H9 (cell line): ENCODE data around the gene SERBP1. TPM values are rescaled to one million over a fixed set of nuclear protein-coding genes. Genes with fewer than 3 reads are reported as not detected.

Source experiments
- DNase-seq: peaks from one replicate; pipeline ENCODE4 v3.0.0-alpha.2; 2017
- H2AFZ ChIP-seq: one replicate; pipeline ENCODE4 v1.6.1; 2013; ENCODE audit warnings: mild to moderate bottlenecking, low read length, control low read depth, moderate library complexity
- H2AK5ac ChIP-seq: 2 replicates; pipeline ENCODE4 v1.6.1; 2013; ENCODE audit warnings: low read length, control low read depth, mixed read lengths; ENCODE audit not compliant: insufficient read length
- H2BK120ac ChIP-seq: one replicate; pipeline ENCODE4 v1.6.1; 2013; ENCODE audit warnings: low read depth, mild to moderate bottlenecking, low read length, control low read depth, inconsistent platforms; ENCODE audit not compliant: poor library complexity, severe bottlenecking
- H2BK12ac ChIP-seq: 2 replicates; pipeline ENCODE4 v1.6.1; 2013; ENCODE audit warnings: low read length, control low read depth, mixed read lengths, low read depth; ENCODE audit not compliant: insufficient read length
- H2BK15ac ChIP-seq: 2 replicates; pipeline ENCODE4 v1.6.1; 2013; ENCODE audit warnings: low read depth, low read length, control low read depth
- H2BK20ac ChIP-seq: one replicate; pipeline ENCODE4 v1.6.1; 2013; ENCODE audit warnings: low read depth, mild to moderate bottlenecking, low read length, control low read depth, inconsistent platforms; ENCODE audit not compliant: poor library complexity, severe bottlenecking
- H2BK5ac ChIP-seq: 2 replicates; pipeline ENCODE4 v1.6.1; 2013; ENCODE audit warnings: low read length, control low read depth, mixed read lengths; ENCODE audit not compliant: insufficient read length
- H3K14ac ChIP-seq: 2 replicates; pipeline ENCODE4 v1.6.1; 2013; ENCODE audit warnings: low read length, control low read depth; ENCODE audit not compliant: insufficient read depth
- H3K18ac ChIP-seq: 2 replicates; pipeline ENCODE4 v1.6.1; 2013; ENCODE audit warnings: low read depth, mild to moderate bottlenecking, mixed read lengths, low read length, control low read depth; ENCODE audit not compliant: insufficient read length
- H3K23ac ChIP-seq: 2 replicates; pipeline ENCODE4 v1.6.1; 2013; ENCODE audit warnings: low read length, control low read depth, mixed read lengths, low read depth; ENCODE audit not compliant: insufficient read length
- H3K23me2 ChIP-seq: 2 replicates; pipeline ENCODE4 v1.6.1; 2013; ENCODE audit warnings: low read depth, mild to moderate bottlenecking, mixed read lengths, low read length, control low read depth; ENCODE audit not compliant: insufficient read length, poor library complexity, severe bottlenecking
- H3K27ac ChIP-seq: 2 replicates; pipeline ENCODE4 v1.5.1; 2013; ENCODE audit warnings: low read length, control low read depth, mixed read lengths, low read depth; ENCODE audit not compliant: insufficient read length
- H3K27me3 ChIP-seq: 2 replicates; pipeline ENCODE4 v1.6.1; 2013; ENCODE audit warnings: low read length, control low read depth, inconsistent platforms; ENCODE audit not compliant: insufficient read depth
- H3K4ac ChIP-seq: 2 replicates; pipeline ENCODE4 v1.6.1; 2013; ENCODE audit warnings: low read depth, mild to moderate bottlenecking, control low read depth, inconsistent platforms, low read length, moderate library complexity
- H3K4me1 ChIP-seq: 2 replicates; pipeline ENCODE4 v1.6.1; 2013; ENCODE audit warnings: low read length, control low read depth, inconsistent platforms; ENCODE audit not compliant: insufficient read depth
- H3K4me2 ChIP-seq: 2 replicates; pipeline ENCODE4 v1.6.1; 2013; ENCODE audit warnings: low read length, control low read depth, mixed read lengths; ENCODE audit not compliant: insufficient read length, insufficient read depth
- H3K56ac ChIP-seq: 2 replicates; pipeline ENCODE4 v1.6.1; 2013; ENCODE audit warnings: low read depth, mild to moderate bottlenecking, mixed read lengths, low read length, control low read depth; ENCODE audit not compliant: insufficient read length
- H3K79me1 ChIP-seq: 2 replicates; pipeline ENCODE4 v1.6.1; 2013; ENCODE audit warnings: low read depth, mild to moderate bottlenecking, moderate library complexity, low read length, control low read depth, inconsistent platforms; ENCODE audit not compliant: insufficient read depth, poor library complexity, severe bottlenecking
- H3K79me2 ChIP-seq: 2 replicates; pipeline ENCODE4 v1.6.1; 2013; ENCODE audit warnings: low read length, control low read depth, inconsistent platforms; ENCODE audit not compliant: insufficient read depth
- H3K9ac ChIP-seq: 2 replicates; pipeline ENCODE4 v1.6.1; 2013; ENCODE audit warnings: low read length, control low read depth, mixed read lengths; ENCODE audit not compliant: insufficient read length; ENCODE audit errors: extremely low read depth
- H3K9me3 ChIP-seq: one replicate; pipeline ENCODE4 v1.6.1; 2013; ENCODE audit warnings: low read depth, low read length, inconsistent platforms; ENCODE audit not compliant: control insufficient read depth
- H3T11ph ChIP-seq: one replicate; pipeline ENCODE4 v1.6.1; 2013; ENCODE audit warnings: mild to moderate bottlenecking, low read length, control low read depth, inconsistent platforms
- H4K20me1 ChIP-seq: one replicate; pipeline ENCODE4 v1.6.1; 2013; ENCODE audit not compliant: control insufficient read depth, insufficient read length, insufficient read depth
- H4K5ac ChIP-seq: 2 replicates; pipeline ENCODE4 v1.6.1; 2013; ENCODE audit warnings: low read depth, mild to moderate bottlenecking, mixed read lengths, low read length, control low read depth; ENCODE audit not compliant: insufficient read length
- H4K8ac ChIP-seq: replicated peaks from 2 replicates; pipeline ENCODE4 v1.6.1; 2013; ENCODE audit warnings: low read length, control low read depth, mixed read lengths, low read depth; ENCODE audit not compliant: insufficient read length
- H4K91ac ChIP-seq: 2 replicates; pipeline ENCODE4 v1.6.1; 2013; ENCODE audit warnings: low read depth, mild to moderate bottlenecking, moderate library complexity, mixed read lengths, low read length, control low read depth; ENCODE audit not compliant: insufficient read length
- H3K27ac Mint-ChIP-seq, 3 experiments: 2 replicates in 2 of 3; 3 replicates in 1 of 3; pipeline ENCODE4 v1.8.0; 2020 to 2021; ENCODE audit warnings: mixed read lengths in 3 of 3, mild to moderate bottlenecking in 1 of 3, moderate library complexity in 1 of 3
- H3K27me3 Mint-ChIP-seq: 2 replicates; pipeline ENCODE4 v1.8.0; 2021; ENCODE audit warnings: low read depth, mild to moderate bottlenecking, moderate library complexity, mixed read lengths
- H3K36me3 Mint-ChIP-seq, 3 experiments: 2 replicates in 2 of 3; 3 replicates in 1 of 3; pipeline ENCODE4 v1.8.0; 2020 to 2021; ENCODE audit warnings: low read depth in 3 of 3, mixed read lengths in 3 of 3; ENCODE audit not compliant: insufficient read depth in 1 of 3
- H3K4me1 Mint-ChIP-seq, 2 experiments: 2 replicates each; pipeline ENCODE4 v1.8.0; 2020; ENCODE audit warnings: mixed read lengths in 2 of 2
- H3K4me3 Mint-ChIP-seq, 2 experiments: 2 replicates in 1 of 2; 3 replicates in 1 of 2; pipeline ENCODE4 v1.8.0; 2020 to 2021; ENCODE audit warnings: mild to moderate bottlenecking in 2 of 2, mixed read lengths in 2 of 2, moderate library complexity in 1 of 2
- H3K9me3 Mint-ChIP-seq, 2 experiments: 2 replicates in 1 of 2; 3 replicates in 1 of 2; pipeline ENCODE4 v1.8.0; 2020; ENCODE audit warnings: mild to moderate bottlenecking in 2 of 2, mixed read lengths in 2 of 2, moderate library complexity in 1 of 2
- WGBS: extraction: QIAGEN DNeasy Blood & Tissue Kit; methylation state at CpG from one replicate; pipeline ENCODE4 v1.1.7; 2013; ENCODE audit warnings: missing lambda C conversion rate, low lambda C conversion rate, mixed read lengths; ENCODE audit not compliant: insufficient read length; ENCODE audit errors: extremely low coverage; 5-methylcytosine and 5-hydroxymethylcytosine counted together
- total RNA-seq: library from RNA; stranded (reverse); gene quantifications from 2 replicates; pipeline ENCODE4 v1.2.1, GENCODE V29; 2021
- TF ChIP-seq, protein P1 (sequence below): fragments of 200-600 bp; sonication (generic); conservative IDR thresholded peaks from 3 replicates; pipeline ENCODE4 v1.8.0; 2021; ENCODE audit warnings: antibody characterized with exemption, mild to moderate bottlenecking

Gene SERBP1
- total RNA-seq, 1 experiment from 2014 or later: 495 TPM

DNA sequence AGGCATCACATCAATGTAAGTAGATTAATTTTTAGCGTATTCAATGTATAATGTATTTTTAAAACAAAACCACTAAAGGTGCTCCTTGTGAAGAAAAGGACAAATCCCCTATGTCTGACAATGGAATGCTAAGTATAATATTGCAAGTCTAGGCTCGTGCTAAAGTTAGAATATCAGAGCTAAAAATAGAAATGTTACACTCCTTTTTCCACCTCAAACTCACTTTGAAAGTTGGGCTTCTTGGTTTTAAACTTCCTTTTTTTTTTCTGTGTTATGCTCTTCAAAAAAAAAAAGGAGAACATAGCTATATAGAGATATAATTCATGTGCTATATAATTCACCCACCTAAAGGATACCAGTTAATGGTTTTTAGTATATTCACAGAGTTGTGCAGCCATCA is 3.6 kb upstream of the SERBP1 start:
- H3K18ac ChIP-seq: no peak overlapping the region
- H4K8ac ChIP-seq: no peak overlapping the region
- H3K56ac ChIP-seq: no peak overlapping the region
- H4K91ac ChIP-seq: no peak overlapping the region
- peaks cover 12% of the 10 kb centered on the region for H3K79me2 ChIP-seq
- Mint-ChIP-seq H3K4me3 (no peak overlapping the region), H3K4me1 (peaks cover 16 to 22% of the 10 kb centered on the region in 2 experiments), H3K36me3 (peaks cover 11 to 14% (median 12%) of the 10 kb centered on the region in 3 experiments), H3K9me3 (peaks cover 4 to 7% of the 10 kb centered on the region in 2 experiments; a peak in 4 of 5 replicates), H3K27ac (no peak overlapping the region), H3K27me3 (no peaks in the 10 kb centered on the region)
- DNase-seq: no peak
- no peak overlapping the region for H2BK5ac ChIP-seq
- no peak overlapping the region for H2BK20ac ChIP-seq
- no peak overlapping the region for H4K5ac ChIP-seq
- H2BK12ac ChIP-seq: no peak overlapping the region
- H2AFZ ChIP-seq: no peak overlapping the region
- no peak overlapping the region for H2BK15ac ChIP-seq
- no peaks in the 10 kb centered on the region for H3K4me1 ChIP-seq
- H3K4ac ChIP-seq: no peak overlapping the region
- H4K20me1 ChIP-seq: no peaks in the 10 kb centered on the region
- no peak overlapping the region for H3K14ac ChIP-seq
- H3K23me2 ChIP-seq: peaks cover 10% of the 10 kb centered on the region
- H3K79me1 ChIP-seq: no peaks in the 10 kb centered on the region
- no peak overlapping the region for H3K9ac ChIP-seq
- no peak overlapping the region for H3T11ph ChIP-seq
- no peaks in the 10 kb centered on the region for H3K27me3 ChIP-seq
- H3K23ac ChIP-seq: no peak overlapping the region
- H2BK120ac ChIP-seq: no peak overlapping the region
- TF ChIP-seq, protein P1, sequence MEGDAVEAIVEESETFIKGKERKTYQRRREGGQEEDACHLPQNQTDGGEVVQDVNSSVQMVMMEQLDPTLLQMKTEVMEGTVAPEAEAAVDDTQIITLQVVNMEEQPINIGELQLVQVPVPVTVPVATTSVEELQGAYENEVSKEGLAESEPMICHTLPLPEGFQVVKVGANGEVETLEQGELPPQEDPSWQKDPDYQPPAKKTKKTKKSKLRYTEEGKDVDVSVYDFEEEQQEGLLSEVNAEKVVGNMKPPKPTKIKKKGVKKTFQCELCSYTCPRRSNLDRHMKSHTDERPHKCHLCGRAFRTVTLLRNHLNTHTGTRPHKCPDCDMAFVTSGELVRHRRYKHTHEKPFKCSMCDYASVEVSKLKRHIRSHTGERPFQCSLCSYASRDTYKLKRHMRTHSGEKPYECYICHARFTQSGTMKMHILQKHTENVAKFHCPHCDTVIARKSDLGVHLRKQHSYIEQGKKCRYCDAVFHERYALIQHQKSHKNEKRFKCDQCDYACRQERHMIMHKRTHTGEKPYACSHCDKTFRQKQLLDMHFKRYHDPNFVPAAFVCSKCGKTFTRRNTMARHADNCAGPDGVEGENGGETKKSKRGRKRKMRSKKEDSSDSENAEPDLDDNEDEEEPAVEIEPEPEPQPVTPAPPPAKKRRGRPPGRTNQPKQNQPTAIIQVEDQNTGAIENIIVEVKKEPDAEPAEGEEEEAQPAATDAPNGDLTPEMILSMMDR: no peak
- WGBS: no CpG with 5 or more reads among the region's 2 CpGs
- H3K4me2 ChIP-seq: no peak overlapping the region
- no peaks in the 10 kb centered on the region for H3K9me3 ChIP-seq
- H3K27ac ChIP-seq: no peak overlapping the region
- no peak overlapping the region for H2AK5ac ChIP-seq
